ENCODE data around the gene SYNGR1.
A peak's percentile ranks its signal among the peaks of the same experiment; 100 is the strongest.

Gene SYNGR1, protein sequence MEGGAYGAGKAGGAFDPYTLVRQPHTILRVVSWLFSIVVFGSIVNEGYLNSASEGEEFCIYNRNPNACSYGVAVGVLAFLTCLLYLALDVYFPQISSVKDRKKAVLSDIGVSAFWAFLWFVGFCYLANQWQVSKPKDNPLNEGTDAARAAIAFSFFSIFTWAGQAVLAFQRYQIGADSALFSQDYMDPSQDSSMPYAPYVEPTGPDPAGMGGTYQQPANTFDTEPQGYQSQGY

DNA sequence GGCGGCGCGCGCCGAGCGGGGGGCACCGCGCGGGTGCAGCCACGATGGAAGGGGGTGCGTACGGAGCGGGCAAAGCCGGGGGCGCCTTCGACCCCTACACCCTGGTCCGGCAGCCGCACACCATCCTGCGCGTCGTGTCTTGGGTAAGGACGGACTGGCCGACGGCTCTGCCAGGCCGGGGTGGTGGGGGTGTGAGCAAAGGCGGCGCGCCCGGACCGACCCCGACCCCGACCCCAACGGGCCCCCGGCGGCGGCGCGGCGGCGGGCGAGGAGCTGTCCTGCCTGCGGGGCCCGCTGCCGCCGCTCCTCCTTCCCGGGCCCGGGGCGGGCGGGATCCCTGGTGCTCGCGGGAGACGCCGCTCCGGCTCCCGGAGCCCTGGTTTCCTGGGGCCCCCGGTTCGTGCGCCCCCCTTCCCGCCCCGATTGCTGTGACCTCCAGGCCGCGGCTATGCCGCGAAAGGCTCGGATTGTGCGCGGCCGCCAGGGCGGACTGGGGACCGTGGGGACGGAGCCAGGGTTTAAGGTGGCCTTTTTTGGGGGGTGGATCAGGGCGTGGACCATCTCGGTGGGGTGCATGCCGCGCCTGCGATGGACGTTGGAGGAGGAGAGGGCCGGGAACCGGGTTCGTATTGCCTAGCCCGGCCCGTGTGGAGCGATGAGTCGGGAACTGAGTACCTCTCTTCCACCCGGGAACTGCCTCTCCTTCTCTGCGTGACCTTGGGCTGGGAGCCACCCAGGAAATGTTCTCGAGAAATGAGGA is at the start of gene SYNGR1:
TSS of gene SYNGR1 (plus strand) at position 25 of the 760 bp plus-strand sequence. CDS start at position 45, 20 bp downstream.
- DNase-seq (ENCODE audit: low read depth in 4 of 4, low spot score in 1 of 4), result no peak

DNA sequence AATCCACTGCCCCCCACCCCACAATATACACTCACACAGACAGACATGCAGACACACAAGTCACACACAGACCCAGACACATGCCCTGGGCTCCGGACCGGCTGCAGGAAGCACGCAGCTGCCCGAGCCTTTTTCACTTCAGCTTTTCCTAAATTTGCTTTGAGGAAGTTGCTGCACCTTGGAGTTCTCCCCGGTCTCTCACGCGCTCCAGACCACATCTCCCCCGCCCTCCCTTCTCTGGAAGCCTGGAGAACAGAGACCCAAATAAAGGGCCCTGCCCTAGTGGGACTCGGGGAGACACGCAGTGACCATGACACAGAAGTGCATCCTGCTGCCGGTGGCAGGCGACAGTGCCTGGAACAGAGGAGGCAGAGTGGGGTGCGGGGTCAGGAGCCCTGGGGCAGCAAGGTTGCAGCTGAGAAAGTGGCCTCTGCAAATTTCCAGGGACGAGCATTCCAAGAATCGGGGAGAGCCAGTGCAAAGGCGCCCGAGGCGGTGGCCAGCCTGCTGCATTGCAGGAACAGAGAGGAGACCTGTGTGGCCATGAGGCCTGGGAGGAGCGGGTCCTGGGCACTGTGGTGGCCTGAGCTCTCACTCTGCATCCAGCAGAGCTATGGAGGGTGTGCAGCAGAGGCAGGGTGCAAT is 49.5 kb upstream of the SYNGR1 start:
- no peak for DNase-seq (ENCODE audit: low read depth in 4 of 4, low spot score in 1 of 4)

DNA sequence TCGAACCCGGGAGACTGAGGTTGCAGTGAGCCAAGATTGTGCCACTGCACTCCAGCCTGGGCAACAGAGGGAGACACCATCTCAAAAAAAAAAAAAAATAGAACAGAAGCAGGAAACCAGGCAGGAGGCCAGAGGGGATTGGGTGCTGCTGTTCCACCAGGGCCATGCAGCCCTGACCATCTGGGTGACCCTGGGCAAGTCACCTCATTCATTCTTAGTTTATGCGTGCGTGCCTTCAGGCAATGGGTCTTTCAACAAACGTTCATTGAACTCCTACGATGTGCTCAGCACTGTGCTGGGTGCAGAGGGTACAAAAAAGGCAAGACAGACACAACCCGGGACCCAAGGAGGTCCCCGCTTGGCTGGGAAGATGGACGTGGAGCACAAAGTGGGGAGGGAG is 48.7 kb upstream of the SYNGR1 start:
- no peak for DNase-seq (ENCODE audit: low read depth in 4 of 4, low spot score in 1 of 4)

DNA sequence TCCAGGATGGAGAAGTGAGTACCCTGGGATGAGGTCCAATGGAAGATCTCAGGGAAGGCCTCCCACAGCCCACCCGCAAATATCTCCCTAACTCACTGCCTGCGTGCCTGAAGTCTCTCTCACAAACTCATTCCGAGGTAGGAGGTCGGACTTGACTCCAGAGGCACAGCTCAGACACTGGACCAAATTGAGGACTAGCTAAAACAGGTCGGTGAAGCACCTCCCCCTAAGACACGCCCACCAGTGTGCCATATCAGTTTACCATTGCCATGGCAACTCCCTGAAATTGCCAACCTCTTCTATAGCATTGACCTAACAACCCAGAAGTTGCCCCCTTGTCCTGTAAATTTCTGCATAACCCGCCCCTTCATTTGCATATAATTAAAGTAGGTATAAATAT is 47.9 kb upstream of the SYNGR1 start:
- DNase-seq (ENCODE audit: low read depth in 4 of 4, low spot score in 1 of 4), result no peak

- DNase-seq (ENCODE audit: low read depth in 4 of 4, low spot score in 1 of 4), result no peak
Measured at GRCh38 chr22:39302431-39302960, 47.3 kb upstream of the SYNGR1 start.

- DNase-seq (ENCODE audit: low read depth in 4 of 4, low spot score in 1 of 4), result no peak
Measured at GRCh38 chr22:39303358-39303757, 46.4 kb upstream of the SYNGR1 start.

GRCh38 chr22:39303892-39304671 is 45.7 kb upstream of the SYNGR1 start:
- no peak for DNase-seq (ENCODE audit: low read depth in 4 of 4, low spot score in 1 of 4)

DNA sequence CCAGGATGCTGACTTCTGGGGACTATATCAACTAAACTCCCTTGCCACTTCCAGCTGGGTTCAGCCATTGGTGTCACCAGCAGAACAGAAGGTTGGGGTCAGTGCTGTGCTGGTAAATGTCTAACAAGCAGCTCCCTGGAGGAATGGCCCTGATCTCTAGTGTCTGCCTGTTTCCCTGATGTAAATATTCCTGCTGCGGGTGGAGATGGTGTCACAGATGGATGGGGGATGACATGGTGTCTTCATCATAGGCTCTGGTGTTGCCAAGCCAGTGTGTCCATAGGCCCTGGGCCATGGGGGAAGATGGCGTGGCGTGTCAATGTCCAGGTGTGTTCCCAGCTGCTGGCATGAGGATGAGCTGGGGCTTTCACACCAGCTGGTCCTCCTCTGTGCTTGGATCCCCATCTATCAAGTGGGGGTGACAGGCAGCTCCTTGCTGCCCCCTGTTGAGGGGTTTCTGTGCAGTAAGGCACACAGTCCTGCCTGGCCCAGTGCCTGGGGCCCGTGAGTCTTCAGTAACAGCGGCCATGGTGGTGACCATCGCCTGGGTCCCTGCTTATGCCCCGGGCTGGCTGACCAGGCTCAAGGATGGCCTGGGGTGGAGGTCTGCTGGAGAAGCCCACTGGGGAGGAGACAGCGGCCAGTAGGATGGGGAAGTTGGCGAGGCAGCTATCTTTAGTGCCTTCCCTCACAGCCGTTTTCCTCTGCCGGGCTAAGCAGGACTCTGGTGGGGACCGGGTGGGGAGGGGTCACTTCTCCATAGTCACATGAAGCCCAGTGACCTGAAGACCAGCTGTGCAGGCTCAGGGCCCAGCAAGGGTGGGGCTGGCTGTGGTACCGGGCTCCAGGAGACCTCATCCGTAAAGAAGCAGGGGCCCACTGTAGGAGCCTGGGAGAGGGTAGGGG is 43.1 kb upstream of the SYNGR1 start:
- DNase-seq (ENCODE audit: low read depth in 4 of 4, low spot score in 1 of 4), result peak in 2 of 4 experiments; percentile 36 to 48

DNA sequence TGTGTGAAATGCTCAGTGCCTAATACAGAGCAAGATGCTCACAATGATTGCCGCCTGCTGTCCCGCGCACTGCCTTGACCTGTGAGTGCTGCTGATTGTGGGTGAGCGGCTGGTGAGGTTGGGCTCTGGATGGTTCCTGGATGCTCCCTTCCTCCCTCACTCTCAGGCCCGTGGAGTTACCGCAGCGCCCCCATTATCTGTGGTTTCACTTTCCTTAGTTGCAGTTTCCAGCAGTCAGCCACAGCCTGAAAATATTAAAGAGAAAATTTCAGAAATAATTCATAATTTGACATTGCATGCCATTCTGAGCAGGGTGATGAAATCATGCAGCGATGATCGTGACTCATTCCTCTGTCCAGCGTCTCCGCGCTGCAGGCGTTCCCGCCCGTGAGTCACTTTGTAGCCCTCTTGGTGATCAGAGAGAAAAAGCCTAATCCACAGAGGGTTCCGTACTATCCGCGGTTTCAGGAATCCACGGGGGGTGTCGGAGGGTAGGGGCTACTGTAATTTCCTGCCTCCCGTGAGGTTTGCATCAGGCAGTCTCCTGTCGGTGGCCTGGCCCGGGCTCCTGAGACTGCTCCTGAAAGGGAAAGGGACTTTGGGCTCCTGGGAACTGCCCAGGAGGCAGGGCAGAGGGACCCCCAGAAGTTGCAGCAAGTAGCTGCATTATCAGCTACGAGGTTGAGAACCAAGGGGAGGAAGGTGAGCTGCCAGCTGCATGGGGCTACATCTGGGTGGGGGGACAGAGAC is 41.0 kb upstream of the SYNGR1 start:
- no peak for DNase-seq (ENCODE audit: low read depth in 4 of 4, low spot score in 1 of 4)

DNA sequence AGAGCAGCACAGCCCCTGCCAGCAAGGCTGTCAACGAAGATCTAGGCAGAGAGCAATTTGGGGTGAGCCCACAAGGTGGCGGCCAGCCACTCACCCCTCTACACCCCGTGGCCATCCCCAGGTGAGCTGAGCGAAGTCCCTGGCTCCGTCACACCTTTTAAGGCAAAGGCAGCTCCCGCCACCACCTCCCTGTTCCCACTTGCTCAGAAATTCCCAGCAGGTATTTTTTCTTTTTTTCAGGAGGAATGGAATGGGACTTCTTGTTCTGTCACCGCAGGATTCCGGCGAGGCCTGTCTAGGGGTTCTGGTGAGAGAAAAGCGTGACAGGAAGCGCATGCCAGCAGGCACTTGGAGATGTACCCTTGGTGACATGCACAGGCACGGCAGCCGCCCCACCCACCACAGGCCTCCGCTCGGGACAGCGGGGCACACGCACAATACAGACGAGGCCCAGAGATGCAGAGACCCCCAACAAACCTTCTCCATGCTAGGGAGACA is 40.4 kb upstream of the SYNGR1 start:
- no peak for DNase-seq (ENCODE audit: low read depth in 4 of 4, low spot score in 1 of 4)

GRCh38 chr22:39309881-39310714 is 39.7 kb upstream of the SYNGR1 start:
- no peak for DNase-seq (ENCODE audit: low read depth in 4 of 4, low spot score in 1 of 4)

GRCh38 chr22:39311592-39312400 is 38.0 kb upstream of the SYNGR1 start:
- peak in 1 of 4 experiments; percentile 32 for DNase-seq (ENCODE audit: low read depth in 4 of 4, low spot score in 1 of 4)

DNA sequence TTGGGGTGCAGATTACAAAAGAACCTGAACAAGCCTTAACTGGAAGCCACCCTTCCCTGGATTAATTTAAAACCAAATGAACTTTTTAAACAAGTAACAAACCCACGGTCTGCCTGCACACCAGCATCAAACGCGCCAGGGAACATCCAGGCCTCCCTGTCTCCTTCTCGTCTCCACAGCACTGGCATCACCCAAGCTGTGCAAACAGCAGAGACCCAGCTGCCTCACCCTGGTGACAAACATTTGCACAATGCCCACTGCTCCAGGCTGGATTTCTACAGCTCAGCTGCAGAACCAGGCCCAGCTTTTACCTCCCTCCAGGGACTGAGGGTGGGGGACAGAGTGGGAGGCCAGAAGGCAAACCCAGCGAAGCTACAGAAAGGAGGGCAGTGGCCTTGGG is 37.4 kb upstream of the SYNGR1 start:
- DNase-seq (ENCODE audit: low read depth in 4 of 4, low spot score in 1 of 4), result no peak

DNA sequence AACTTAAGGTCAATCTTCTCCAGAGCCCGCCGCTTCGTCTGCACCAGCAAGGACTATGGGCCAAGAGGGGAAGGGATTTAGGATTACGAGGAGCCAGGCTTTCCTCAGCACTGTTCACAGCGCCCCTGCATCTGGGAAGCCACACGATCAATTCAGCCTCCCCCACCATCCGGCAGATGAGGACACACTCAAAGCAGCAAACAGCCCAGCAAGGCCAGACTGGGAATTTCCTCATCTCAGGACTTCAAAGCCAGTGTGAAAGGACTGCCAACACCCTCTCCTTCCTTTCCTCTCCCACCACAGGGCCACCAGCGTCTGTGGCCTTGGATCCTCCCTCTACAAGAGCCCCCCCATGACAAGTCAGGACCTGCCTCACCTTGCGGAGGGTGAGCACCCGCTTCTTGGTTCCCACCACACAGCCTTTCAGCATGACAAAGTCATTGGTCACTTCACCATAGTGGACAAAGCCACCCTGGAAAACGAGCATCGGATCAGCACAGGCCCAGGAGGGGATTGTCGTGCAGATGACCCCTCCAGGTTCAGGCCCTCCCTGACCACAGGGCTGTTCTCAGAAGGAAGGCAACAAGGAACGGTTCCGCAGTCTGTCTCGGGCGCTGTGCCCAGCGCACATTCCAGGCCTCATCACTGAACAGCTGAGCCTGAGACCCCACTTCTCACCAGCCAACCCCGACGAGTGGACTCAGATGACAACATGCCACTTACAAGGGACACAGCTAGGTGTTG is 36.4 kb upstream of the SYNGR1 start:
- no peak for DNase-seq (ENCODE audit: low read depth in 4 of 4, low spot score in 1 of 4)

- DNase-seq (ENCODE audit: low read depth in 4 of 4, low spot score in 1 of 4), result no peak
Measured at GRCh38 chr22:39314251-39314971, 35.4 kb upstream of the SYNGR1 start.

DNA sequence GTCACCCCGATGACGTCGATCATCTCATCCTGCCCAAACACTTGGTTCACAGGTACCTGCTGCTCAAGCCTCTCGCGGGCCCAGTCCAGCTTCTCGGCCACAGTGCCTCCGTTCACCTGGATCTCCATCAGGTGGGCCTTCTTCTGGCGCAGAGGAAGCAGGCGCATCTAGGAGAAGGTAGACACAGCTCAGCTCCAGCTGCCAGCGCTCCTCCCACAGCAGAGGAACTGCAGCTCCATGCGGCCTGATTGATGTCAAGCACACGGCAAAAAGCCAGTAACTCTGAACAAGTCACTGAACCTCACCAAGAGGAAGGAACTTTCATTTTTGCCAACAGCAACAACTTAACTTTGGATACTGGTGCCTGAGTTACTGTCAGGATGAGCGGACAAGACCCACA is 34.4 kb upstream of the SYNGR1 start:
- DNase-seq (ENCODE audit: low read depth in 4 of 4, low spot score in 1 of 4), result no peak

All from stimulated activated CD4-positive, alpha-beta T cell treated with anti-CD3 and anti-CD28 coated beads, Interleukin-1b, Interleukin-23, amount 100 ng/mL, for 24 hours (primary cell).